ENCODE measurements around the gene KNSTRN.

- TF ChIP-seq EZH2 (IDR thresholded peaks at IDR 0.05) (no peak), POLR2AphosphoS5 (IDR thresholded peaks at IDR 0.05; ENCODE audit: borderline replicate concordance, low read depth, low read length) (no peak), FOXP2 (optimal IDR thresholded peaks at IDR 0.05; ENCODE audit: control extremely low read depth, extremely low read length, insufficient read depth) (no peak)
Measured at GRCh38 chr15:40377606-40378005, 4.9 kb upstream of the KNSTRN start.

All from SK-N-MC (cell line).